ENCODE measurements around the gene CEP78. TPM values are rescaled to one million over a fixed set of nuclear protein-coding genes. Genes with fewer than 3 reads are reported as not detected.

CEP78 gene
- total RNA-seq, 1 experiment from 2014 or later = 71.7 TPM

Small RNAs within 50 kb of the gene (small RNA-seq; reads per million reads assigned to genes)
- not detected for gene AL353705.4

Other genes starting within 250 kb of the CEP78 start
- gene GNAQ, start 204.3 kb upstream of the CEP78 start, total RNA-seq (2014; rRNA removed; shearing (Covaris generic)) = 6.7 and 7.7 TPM in 2 replicates
- gene PSAT1, start 61.0 kb downstream of the CEP78 start, total RNA-seq (2014; rRNA removed; shearing (Covaris generic)) = 52.5 and 56.8 TPM in 2 replicates

Measured in HT-29 (cell line).